Nephron (organoid): ENCODE measurements around the gene TPPP3.

ENCODE experiments used
- H3K27ac Mint-ChIP-seq, 3 experiments: 2 replicates each; pipeline ENCODE4 v1.8.0; 2020; ENCODE audit warnings: mixed read lengths in 3 of 3, mild to moderate bottlenecking in 2 of 3, moderate library complexity in 1 of 3
- H3K27me3 Mint-ChIP-seq: 2 replicates; pipeline ENCODE4 v1.8.0; 2021; ENCODE audit warnings: low read depth, mild to moderate bottlenecking, moderate library complexity, mixed read lengths
- H3K36me3 Mint-ChIP-seq: 2 replicates; pipeline ENCODE4 v1.8.0; 2020; ENCODE audit warnings: low read depth, mixed read lengths
- H3K4me1 Mint-ChIP-seq: 2 replicates; pipeline ENCODE4 v1.8.0; 2020; ENCODE audit warnings: mixed read lengths
- H3K4me3 Mint-ChIP-seq, 3 experiments: 2 replicates each; pipeline ENCODE4 v1.8.0; 2020; ENCODE audit warnings: mild to moderate bottlenecking in 3 of 3, mixed read lengths in 3 of 3, moderate library complexity in 2 of 3
- H3K9me3 Mint-ChIP-seq: 2 replicates; pipeline ENCODE4 v1.8.0; 2020; ENCODE audit warnings: mixed read lengths
- TF ChIP-seq, protein P1 (sequence below), 3 experiments: fragments of 200-600 bp; sonication (generic); IDR thresholded peaks; one replicate each; pipeline ENCODE4 v1.5.0; 2021; ENCODE audit warnings: antibody characterized with exemption in 3 of 3; ENCODE audit not compliant: unreplicated experiment in 3 of 3

TPPP3 gene

DNA sequence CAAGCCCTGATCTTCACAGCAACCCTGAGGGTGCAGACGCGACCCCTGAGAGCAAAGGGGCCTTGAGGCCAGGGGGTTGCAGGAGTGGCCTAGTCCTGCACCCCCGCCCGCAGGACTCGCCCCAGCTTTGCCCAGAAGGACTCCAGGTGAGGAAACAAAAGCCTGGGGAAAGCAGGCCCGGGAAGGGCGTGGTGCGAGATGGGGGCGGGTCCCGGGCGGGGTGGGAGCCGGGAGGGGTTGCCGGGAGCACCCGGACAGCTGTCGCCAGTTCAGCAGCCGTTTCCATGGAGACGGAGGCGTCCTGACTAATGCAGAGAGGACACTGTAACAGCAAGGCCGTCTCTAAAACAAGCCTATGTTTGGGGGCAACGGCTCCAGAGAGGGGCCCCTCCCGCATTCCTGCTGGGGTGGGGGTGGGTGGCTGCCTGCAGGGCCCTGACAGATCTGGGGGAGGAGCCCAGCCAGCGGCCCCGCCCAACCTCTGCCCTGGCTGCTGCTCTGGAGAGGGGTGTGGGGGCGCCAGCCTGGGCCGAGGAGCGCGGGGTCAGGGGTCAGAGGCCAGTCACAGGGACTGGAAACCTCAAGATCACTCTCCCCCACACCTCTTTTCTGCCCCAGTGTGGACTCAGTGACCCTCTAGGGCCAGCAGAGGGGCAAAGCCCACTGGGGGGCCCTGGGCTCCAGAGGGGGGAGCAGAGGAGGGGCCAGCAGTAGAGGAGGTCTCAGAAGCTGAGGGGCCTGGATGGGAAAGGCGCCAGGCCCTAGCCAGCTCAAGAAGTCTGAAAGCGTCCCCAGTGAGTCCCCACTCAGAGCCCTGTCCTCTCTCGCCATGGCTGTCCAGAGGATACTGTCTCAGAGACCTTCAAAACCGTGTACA, 3.1 kb upstream of the TPPP3 start:
- Mint-ChIP-seq H3K9me3 (no peaks in the 10 kb centered on the region), H3K27ac (peak overlapping the region; percentile 45 to 84 (median 84)), H3K4me3 (peak overlapping the region; percentile 14 to 56 (median 51)), H3K27me3 (peaks cover 16% of the 10 kb centered on the region), H3K36me3 (no peaks in the 10 kb centered on the region), H3K4me1 (peaks cover 43% of the 10 kb centered on the region)
- TF ChIP-seq, protein P1, sequence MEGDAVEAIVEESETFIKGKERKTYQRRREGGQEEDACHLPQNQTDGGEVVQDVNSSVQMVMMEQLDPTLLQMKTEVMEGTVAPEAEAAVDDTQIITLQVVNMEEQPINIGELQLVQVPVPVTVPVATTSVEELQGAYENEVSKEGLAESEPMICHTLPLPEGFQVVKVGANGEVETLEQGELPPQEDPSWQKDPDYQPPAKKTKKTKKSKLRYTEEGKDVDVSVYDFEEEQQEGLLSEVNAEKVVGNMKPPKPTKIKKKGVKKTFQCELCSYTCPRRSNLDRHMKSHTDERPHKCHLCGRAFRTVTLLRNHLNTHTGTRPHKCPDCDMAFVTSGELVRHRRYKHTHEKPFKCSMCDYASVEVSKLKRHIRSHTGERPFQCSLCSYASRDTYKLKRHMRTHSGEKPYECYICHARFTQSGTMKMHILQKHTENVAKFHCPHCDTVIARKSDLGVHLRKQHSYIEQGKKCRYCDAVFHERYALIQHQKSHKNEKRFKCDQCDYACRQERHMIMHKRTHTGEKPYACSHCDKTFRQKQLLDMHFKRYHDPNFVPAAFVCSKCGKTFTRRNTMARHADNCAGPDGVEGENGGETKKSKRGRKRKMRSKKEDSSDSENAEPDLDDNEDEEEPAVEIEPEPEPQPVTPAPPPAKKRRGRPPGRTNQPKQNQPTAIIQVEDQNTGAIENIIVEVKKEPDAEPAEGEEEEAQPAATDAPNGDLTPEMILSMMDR (IDR thresholded peaks at IDR 0.05; ENCODE audit: unreplicated experiment in 3 of 3): no peak

DNA sequence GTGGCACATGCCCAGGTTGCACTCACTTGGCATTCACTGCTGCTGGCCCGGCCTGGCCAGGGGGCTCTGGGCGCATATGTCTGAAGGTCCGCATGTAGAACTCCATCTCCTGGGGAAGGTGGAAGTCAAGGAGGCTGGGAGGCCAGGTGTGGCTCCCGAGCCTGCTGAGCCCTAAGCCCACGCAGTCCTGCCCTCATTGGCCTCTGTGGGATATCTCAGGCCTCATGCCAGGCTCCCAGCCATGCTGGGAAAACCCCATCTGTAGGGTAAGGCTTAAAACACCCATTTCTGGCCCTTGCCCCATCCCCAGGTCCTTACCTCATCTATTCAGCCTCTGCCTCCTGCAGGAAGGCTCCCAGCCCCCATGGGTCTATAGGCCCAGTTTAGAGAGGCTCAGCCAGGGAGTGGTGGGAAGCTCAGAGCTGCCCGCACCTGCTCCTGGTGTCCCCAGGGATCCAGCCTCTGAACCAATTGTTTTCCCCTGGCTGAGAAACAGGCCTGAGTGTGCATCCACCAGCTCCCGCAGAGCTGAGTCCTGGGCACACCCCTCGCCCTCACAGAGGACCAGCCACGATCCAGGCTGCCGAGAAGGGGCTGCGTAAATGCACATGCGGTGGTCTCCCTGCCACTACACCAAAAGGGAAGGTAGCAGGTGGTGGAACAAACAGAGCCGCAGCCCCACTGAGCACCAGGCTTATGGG, 2.3 kb upstream of the TPPP3 start:
- H3K36me3 Mint-ChIP-seq: no peaks in the 10 kb centered on the region
- TF ChIP-seq, protein P1 (IDR thresholded peaks at IDR 0.05; ENCODE audit: unreplicated experiment in 3 of 3): no peak
- H3K9me3 Mint-ChIP-seq: no peaks in the 10 kb centered on the region
- peak overlapping the region in 2 of 3 experiments; percentile 38 to 39 for H3K27ac Mint-ChIP-seq
- peaks cover 16% of the 10 kb centered on the region for H3K27me3 Mint-ChIP-seq
- H3K4me1 Mint-ChIP-seq: peaks cover 41% of the 10 kb centered on the region
- H3K4me3 Mint-ChIP-seq: peak overlapping the region; percentile 4 to 49 (median 41)

DNA sequence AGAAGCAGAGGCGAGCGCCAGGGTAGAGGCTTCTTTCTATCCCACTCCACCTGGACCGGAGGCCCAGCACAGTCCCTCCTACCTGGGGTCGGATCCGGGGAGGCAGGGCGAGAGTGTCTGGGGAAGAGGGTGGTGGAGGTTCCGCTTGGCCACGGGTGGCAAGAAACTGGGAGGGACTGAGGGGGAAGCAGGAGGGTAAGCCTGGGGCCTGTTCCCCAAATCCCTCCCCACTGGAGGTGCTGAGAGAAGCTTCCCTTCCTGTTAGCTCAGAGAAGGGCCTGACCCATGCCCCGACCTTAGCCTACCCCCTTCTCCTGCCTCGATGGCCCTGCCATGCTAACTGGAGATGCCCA, 1.8 kb upstream of the TPPP3 start:
- Mint-ChIP-seq H3K4me1 (peaks cover 36% of the 10 kb centered on the region), H3K9me3 (no peaks in the 10 kb centered on the region), H3K27ac (peak overlapping the region in 2 of 3 experiments; percentile 38 to 39), H3K4me3 (peak overlapping the region in 2 of 3 experiments; percentile 41 to 49), H3K36me3 (no peaks in the 10 kb centered on the region), H3K27me3 (peaks cover 20% of the 10 kb centered on the region)
- TF ChIP-seq, protein P1 (IDR thresholded peaks at IDR 0.05; ENCODE audit: unreplicated experiment in 3 of 3): no peak

DNA sequence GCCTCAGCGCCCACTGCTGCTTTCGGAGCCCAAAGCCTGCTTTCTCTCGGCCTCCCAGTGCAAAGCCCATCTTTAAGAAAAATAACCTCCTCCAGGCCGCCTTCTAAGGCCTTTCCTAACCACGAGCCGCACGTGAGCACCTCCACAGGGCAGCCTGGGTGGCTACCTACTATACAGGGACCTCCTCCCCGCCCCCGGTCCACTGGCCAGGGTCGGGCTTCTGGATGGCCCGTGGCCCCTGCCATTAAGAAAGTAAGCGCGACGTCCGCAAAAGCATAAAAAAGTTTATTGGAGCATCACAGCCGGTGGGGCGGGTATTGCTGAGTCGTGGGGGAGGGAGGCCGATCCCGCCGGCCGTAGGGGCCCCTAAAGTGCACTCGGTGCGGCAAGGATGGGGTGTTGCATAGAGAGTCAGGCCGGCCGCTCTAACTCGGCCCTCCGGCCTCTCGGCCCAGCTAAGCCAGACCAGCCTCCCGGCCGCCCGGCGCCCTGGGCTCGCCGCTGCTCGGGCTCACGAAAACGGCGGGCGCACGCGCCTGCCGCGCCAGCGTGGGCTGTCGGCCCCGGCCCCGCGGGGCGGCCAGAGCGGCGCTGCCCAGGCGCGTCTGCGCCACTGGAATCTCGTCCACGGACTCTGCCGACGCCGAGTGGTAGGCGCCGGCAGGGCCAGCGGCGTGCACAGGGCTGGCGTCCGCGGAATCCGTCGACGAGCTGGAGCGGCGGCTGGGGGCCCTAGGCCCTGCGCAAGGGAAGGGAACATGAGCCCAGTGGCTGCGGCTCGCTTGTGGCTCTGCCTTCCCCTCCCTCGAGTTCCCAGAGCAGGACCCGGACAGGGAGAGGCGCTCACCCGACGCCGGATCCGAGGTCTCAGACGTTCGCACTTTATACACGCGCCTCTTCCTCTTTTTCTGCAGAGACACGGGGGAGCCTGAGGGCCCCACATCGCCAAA, 1.1 kb upstream of the TPPP3 start:
- H3K36me3 Mint-ChIP-seq: no peaks in the 10 kb centered on the region
- peaks cover 20% of the 10 kb centered on the region for H3K27me3 Mint-ChIP-seq
- peak overlapping the region; percentile 69 to 88 (median 73) for H3K27ac Mint-ChIP-seq
- H3K4me1 Mint-ChIP-seq: peaks cover 35% of the 10 kb centered on the region
- TF ChIP-seq, protein P1 (IDR thresholded peaks at IDR 0.05; ENCODE audit: unreplicated experiment in 3 of 3): no peak
- H3K9me3 Mint-ChIP-seq: no peaks in the 10 kb centered on the region
- H3K4me3 Mint-ChIP-seq: peak overlapping the region; percentile 75 to 79 (median 78)

DNA sequence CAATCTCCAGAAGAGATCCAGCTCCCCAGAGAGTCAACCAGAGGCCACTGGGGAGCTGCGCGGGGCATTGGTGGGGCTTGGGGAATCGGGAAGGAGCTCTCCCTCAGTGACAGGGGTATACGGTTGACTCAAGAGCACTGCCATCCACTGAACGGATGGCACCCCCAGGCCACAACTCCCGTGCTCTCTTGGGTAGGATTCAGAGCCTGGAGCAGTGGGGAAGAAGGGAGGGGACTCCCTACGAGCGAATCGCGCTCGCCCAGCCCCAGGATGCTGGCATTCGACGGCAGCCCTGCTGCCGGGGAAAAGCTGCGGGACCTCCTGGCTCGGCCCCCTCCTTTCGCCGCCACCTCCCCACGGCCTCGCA, 473 bp upstream of the TPPP3 start:
- Mint-ChIP-seq H3K27ac (peak overlapping the region; percentile 69 to 88 (median 73)), H3K27me3 (peaks cover 20% of the 10 kb centered on the region), H3K4me1 (peaks cover 39% of the 10 kb centered on the region), H3K4me3 (peak overlapping the region; percentile 75 to 79 (median 78)), H3K36me3 (no peaks in the 10 kb centered on the region), H3K9me3 (no peaks in the 10 kb centered on the region)
- TF ChIP-seq, protein P1 (IDR thresholded peaks at IDR 0.05; ENCODE audit: unreplicated experiment in 3 of 3): no peak
